PC-9 (cell line): ENCODE data around the gene TENM4.

Experiments
- CTCF ChIP-seq: fragments of 200-600 bp; sonication (generic); conservative IDR thresholded peaks from 2 replicates; pipeline ENCODE4 v1.6.1; 2017; ENCODE audit warnings: mixed run types, antibody characterized with exemption, mild to moderate bottlenecking, moderate library complexity
- EZH2 ChIP-seq: fragments of 200-600 bp; sonication (generic); IDR thresholded peaks from 2 replicates; pipeline ENCODE4 v1.8.0; 2017; ENCODE audit warnings: antibody characterized with exemption, low read depth

GRCh38 chr11:78834886-78835285 is 605.9 kb downstream of the TENM4 start:
- TF ChIP-seq CTCF (no peak), EZH2 (no peak)
